HG03439 (cell line): Measurements from ENCODE around the gene ACTR3.

Experiments
- ATAC-seq: cut with Tn5 transposase; IDR thresholded peaks from one replicate; pipeline ENCODE4 v1.9.1; 2021; ENCODE audit warnings: mild to moderate bottlenecking, moderate library complexity; ENCODE audit not compliant: unreplicated experiment

ACTR3 gene

DNA sequence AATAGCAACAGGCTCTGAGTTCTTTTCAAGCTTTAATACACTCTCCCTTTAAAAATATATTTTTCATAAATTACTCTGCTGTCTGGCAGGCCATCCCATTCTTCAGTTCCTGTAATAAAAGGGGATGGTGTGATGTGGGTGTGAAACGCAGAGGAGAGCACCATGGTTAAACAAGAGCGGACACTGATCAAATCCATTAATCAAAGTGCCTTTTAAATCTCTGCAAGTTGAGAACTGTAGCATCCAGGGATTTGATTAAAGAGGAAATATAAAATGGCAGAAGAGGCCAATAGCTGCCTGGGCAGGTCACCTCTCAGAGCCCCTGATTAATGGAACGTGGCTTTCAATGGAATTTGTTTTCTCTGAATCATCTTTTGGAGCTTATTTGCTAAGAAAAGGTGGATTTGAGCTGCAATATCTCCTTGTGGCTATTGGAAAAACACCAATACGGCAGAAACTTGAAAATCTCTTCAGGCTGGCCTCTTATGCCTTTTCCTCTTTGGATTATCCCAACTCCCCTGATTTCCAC lies 96.9 kb downstream of the ACTR3 start:
- ATAC-seq = no peak

DNA sequence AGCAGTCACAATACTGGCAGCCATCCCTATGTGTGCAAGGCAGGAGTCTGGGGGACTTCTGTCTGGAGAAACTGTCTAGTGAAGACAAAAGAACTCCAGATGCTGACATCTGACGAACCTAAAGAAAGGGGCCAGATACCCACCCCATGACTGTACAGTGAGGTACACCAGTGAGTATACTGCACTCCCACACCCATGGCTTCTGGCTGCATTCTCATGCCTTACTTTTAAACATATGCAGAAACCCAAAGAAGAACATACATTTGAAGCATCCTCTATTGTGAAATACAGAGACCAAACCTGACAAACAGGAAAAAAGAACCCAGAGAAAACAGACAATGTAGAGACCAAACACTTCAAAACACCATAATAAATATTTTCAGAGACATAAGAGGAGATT lies 102.2 kb downstream of the ACTR3 start:
- ATAC-seq = no peak

DNA sequence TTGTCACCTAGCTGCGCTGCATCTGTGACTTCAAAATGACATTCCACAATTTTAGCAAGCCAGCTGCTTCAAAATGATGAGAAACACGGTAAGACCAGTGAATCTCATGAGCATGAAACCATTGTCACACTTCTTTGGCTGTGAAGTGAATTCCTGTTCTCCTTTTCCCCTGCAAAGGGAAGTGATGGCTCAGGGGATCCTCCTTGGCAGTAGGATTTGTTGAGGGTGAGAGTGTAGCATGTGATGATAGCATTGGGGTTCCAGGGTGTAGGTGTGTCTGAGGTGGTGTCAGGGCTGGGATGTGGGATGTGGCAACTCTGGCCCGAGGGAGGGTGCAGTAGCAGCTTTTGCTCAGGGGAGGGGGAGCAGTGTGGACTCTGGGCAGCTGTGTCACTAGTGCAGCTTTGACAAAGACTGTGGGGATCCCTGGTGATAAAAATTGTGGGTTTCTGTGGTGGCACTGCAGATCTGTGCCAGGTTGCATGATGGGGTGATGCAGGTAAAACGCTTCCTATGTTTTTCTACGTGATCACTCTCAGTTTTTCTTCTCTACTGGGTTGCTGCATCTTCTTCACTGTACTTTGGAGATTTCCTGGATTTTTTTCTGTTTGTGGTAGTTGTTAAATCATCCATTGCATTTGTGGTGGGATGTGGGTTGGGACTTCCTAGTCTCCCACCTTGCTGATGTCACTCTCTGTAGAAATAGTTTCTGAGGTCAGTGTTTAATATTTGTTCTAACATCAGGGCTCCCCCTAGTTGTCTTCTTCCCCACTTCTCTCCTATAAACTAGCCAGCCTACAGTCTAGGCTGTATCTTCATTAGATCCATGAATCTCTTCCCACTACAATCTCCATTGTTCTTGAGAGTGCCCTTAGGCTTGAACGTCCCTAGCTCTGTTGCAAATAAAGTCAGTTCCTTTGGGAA lies 107.0 kb downstream of the ACTR3 start:
- ATAC-seq = no peak

DNA sequence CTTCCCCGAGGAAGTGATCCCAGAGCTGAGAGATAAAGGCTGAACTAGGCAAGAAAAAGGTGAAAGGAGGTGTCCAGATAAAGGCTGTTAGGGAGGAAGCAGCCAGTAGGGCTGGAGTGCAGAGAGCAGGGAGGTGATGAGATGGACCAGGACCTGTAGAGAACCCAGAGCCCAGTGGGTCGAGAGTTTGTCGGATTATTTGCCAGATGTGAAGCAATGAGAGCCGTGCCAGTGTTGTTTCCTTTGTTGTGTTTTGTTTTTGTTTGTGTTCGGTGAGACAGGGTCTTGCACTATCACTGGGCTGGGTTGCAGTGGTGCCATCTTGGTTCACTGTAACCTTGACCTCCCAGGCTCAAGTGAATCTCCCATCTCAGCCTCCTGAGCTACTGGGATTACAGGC lies 111.3 kb downstream of the ACTR3 start:
- ATAC-seq = no peak

DNA sequence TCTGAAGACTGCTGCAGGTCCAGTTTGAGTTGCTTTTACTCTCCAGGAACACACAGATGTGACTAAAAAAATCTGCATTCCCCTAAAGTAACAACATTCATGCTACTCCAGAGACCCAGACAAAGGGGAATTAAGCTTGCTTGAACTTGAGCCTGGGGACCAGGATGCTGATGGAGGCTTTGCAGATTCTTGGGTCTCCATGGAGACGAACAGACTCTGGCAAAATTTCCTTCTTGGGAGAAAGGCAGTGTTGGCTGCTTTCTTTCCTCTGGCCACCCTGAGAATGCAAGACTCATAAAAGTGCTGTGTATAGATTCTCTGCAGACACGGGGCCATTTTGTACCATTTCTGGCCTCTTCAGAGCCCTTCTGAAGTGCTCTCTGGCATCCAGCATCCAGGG lies 112.0 kb downstream of the ACTR3 start:
- no peak for ATAC-seq

DNA sequence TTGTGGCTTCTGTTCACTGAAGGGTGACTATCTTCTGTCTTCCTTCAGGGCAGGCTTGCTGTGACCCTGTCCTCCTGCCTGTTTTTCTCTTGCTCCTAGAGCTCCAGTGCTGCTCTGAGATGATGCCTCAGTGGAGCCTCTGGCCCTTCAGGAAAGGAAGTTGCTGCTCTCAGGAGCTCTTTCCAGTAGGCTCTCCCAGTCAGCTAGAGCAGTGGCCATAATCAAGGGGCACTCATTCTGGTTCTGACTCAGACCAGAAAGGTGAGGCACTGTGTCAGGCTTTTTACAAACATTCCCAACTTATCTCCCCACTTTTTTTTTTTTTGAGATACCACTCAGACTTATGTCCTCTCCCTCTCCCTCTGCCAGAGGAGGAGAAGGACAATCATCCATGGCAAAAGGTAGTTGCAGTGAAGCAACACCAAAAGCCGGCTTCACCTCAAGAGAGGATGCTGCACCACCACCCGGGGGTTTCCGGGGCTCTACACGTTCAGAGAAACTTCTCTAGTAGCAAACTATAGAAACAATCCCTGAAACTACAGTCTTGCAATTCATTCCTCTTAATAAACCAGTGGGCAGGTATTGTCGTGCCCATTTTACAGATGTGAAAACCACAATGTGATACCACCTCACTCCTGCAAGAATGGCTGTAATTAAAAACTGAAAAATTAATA lies 115.4 kb downstream of the ACTR3 start:
- ATAC-seq = no peak

DNA sequence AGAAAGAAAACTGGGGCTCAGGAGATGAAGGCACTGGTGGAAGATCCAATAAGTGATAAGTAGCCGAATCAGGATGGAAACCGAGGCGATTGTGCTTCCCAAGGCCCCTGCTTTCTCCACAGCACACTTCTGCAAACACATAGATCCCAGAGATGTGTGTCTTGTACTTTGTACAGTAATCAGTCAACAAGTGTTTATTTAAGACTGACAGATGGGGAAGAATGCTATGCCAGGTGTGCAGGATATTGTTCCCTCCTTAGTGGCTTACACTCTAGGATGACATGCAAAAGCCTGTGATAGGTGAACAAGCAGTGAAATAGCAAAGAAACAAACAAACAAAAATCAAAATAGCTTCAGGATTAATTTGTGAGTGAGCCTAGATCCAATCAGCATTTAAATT lies 116.6 kb downstream of the ACTR3 start:
- no peak for ATAC-seq

DNA sequence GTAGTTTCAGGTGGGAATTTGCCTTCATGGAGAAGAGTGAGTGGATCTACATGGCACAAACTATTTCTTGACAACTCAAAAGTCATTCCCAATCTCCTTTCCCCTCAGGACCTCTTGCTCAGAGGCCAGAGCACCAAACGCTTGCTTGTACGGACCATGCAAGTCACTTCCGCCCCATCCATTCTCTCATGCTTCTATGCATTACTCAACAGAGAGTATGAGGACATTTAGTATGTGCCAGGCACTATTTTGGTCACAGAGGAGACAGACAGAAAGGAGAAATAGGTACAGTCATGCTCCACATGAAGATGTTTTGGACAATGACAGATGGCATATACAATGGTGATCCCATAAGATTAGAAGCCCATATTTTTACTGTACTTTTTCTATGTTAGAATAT lies 117.5 kb downstream of the ACTR3 start:
- no peak for ATAC-seq

DNA sequence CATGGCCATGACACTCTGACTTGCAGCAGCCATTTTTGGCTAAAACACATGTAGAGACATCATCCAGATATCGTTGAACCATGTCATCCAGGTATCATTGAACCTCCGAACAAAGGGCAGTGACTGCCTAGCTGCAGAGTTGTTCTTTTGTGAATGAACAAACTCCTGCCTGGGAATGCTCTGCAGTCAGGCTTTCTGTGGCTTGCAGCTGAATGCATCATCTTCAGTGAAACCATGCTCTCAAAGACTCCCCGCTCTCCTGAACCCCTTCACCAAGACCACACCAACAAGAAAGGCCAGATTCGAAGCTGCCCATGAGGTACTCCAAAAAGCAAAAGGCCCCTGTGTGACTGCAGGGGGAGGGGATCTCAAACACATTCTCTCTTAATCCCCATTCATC lies 118.8 kb downstream of the ACTR3 start:
- no peak for ATAC-seq

DNA sequence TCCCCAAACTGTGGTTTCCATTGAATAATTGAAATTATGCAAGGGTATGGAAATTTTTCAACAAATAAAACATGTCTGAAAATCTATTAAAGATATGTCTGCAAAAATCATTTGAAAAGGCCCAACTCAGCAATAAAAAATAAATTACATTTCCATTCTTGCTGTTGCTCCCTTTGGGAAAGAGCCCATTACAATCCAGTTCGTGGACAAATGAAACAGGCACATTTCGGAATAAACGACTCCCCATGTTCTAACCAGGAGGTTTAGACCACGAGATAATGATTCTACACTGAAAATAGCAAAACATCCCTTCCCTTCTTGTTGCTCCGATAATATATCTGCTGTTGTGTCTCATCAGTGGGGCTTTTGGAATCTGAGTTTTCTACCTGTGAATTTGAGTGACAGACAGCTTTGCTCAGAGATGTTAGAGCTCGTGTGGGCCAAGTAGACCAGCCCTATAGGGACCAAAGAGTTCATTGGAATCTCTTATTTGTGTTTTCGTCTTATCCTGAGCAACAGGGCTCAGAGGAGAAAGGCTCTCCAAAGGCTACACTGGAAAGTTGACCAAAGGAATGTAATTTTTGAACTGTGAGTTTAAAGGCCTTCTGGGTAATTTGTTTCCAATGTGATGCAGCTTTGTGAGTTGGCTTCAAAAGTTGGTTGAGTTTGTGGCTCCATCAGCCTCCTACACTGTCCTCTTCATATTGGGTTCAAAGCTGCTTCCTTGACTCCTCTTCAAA lies 119.5 kb downstream of the ACTR3 start:
- ATAC-seq = no peak

DNA sequence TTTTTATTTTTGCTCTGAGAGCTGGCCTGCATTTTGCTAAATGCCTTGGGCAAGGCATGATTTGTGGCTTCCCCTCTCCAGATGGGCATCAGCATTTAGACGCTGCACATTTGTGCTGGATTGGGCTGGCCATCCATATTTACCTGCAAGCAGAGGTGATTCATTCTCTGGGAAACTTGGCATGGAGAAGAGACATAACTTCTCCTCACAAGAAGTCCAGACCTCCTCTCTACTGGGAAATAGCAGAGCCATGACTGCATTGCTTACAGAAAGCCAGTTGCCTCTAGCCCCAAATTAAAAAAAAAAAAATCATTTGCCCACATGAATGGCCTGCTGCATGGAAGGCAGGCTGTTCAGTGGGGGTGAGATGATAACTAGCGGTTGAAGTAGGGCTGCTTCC lies 120.1 kb downstream of the ACTR3 start:
- ATAC-seq = no peak

DNA sequence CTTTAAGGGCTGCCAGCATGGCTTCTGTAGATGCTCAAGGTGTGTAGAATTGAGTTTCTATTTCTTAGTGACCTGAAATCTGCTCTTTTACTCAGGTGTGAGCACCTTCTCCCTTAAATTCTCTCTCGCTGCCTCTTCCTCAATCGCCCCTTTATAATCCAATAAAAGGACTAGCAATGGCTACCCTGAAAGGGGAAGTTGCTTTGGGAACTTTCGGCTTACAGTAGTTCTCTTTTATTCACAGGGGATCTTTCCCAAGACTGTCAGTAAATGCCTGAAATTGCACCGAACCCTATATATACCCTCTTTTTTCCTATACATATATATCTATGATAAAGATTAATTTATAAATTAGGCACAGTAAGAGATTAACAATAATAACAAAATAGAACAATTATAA lies 121.8 kb downstream of the ACTR3 start:
- no peak for ATAC-seq
